Measurements from ENCODE around the gene LRRC61. TPM values are rescaled to one million over a fixed set of nuclear protein-coding genes. Genes with fewer than 3 reads are reported as not detected.

LRRC61 gene, protein sequence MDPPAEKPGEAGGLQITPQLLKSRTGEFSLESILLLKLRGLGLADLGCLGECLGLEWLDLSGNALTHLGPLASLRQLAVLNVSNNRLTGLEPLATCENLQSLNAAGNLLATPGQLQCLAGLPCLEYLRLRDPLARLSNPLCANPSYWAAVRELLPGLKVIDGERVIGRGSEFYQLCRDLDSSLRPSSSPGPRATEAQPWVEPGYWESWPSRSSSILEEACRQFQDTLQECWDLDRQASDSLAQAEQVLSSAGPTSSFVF
- 0.03 to 0.34 TPM (median 0.09 TPM) in 4 of 5 replicates, not detected in the other for total RNA-seq (2022; extraction: Qiagen RNA extraction; ENCODE audit: low read depth)

DNA sequence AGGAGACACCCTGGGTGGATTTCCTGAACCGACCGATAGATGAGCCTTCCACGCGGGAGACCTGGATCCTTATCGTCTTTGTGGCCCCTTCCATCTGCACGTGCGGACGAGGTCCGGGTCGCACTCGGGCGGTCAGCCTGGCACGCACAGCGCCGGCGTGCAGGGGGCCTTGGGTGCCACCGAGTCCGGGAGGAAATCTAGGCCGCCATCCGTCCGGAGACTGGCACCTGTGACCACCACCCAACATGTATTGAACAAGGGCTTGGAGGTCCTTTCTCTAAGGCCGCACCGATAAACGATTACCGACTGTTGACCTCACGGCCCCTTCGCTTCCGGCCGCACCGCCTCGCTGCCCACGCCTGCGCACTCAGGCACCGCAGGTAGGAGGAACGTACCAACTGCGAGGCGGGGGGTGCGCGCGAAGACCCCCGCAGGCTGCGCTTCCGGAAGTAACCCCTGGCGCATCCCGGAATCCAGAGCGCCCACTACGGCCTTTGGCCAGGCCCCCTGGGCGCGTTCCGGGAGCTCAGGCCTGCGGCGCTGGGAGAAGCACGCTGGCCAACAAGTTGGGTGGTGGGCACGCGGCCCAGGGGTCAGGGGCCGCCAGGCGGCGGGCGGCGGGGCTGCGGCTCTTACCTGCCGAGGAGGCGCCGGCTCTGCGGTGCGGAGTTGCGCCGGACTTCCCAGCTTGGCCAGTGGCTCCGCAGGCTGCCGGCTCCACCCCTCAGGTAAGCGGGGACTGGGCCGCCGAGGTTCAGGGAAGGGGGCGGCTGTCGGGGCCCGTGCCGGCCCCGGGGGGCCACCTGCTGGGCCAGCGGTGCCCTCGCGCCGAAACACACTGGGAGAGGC is at the start of gene LRRC61, which contains the start of gene ACTR3C:
Gene LRRC61, plus strand, starts transcription at position 523 of the 849 bp plus-strand sequence. CDS start 13,507 bp downstream, outside the sequence.
Gene ACTR3C, minus strand, starts transcription at position 713 of the 849 bp plus-strand sequence. CDS start 28,249 bp downstream, outside the sequence.

DNA sequence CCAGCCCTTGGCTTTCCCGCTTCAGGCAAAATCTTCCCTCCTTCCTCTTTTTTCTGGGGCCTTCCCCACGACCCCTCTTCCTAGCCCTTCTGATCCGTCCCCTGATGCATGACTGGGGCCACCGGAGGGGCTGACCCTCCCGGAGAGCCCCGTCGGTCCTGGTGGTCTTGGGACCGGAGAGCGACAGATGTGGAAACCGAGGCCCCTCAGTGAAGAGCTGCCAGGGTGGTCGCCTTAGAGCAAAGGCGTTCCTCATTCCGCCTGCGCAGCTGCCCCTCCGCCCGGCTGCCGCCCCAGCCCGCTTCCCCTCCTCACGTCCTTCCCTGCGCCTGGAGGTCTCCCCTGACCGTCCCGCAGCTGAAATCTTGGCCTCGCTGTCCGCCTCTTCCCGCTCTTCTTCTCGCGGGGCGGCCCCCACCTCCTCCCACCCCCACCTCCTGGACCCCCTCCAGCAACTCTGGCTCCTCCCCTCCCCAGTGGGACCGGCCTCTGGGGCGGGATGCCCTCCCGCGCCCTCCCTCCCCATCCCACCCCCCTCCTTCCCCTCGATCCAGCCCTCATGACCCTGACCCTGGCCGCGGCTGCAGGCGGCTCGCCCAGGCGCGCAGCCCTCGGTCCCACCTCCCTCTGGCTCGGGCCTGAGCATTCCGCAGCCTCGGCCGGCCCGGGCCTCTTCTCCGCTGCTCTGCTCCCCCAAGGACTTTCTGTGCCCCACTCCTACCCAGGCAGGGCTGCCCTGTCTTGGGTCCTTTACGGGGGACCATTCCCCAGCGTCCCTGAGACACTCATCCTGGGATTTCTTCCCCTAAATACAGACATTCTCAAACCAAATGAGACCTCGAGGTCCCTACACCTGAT is 18.3 kb downstream of the LRRC61 start, which contains the start of gene RARRES2:
Gene RARRES2, minus strand, starts transcription at position 367 of the 858 bp plus-strand sequence. CDS start 1,020 bp downstream, outside the sequence.

DNA sequence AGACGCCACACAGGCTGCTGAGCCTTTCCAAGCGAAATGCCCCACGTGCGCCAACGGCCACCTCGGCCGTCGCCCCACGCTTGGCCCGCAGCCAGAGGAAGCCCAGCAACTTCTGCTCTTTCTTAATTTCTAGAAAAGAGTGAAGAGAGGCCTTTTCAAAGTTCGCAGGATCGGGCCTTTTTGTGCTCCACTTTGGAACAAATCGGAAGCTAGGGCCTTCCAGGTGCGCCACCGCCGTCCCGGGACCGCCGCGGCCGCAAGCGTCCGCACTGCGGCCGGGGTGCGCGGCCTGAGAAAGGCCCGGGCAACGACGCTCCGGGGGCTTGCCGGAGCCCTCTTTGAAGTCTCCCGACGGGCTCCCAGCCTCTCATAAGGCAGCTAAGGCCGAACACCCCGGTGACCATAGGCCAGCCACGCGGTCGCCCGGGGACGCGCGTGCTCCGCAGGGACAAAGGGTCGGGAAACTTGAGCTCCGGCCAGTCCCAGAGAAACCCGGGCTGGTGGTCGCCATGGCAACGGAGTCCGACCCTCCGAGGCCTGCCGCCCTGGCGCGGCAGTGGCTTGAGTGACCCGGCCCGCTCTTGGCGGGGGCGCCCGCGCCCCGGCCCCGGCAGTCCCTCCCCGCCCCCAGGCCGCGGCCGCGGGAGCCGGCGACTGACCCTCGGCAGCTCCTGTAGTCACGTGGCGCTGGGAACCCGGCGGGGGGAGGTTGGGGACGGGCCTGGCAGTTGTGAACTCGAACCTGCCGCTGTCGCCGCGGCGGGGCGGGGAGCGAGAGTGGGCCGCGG is 45.1 kb downstream of the LRRC61 start, which contains the start of gene REPIN1:
Gene REPIN1, plus strand, starts transcription at position 727 of the 788 bp plus-strand sequence. CDS start 890 bp downstream, outside the sequence.

DNA sequence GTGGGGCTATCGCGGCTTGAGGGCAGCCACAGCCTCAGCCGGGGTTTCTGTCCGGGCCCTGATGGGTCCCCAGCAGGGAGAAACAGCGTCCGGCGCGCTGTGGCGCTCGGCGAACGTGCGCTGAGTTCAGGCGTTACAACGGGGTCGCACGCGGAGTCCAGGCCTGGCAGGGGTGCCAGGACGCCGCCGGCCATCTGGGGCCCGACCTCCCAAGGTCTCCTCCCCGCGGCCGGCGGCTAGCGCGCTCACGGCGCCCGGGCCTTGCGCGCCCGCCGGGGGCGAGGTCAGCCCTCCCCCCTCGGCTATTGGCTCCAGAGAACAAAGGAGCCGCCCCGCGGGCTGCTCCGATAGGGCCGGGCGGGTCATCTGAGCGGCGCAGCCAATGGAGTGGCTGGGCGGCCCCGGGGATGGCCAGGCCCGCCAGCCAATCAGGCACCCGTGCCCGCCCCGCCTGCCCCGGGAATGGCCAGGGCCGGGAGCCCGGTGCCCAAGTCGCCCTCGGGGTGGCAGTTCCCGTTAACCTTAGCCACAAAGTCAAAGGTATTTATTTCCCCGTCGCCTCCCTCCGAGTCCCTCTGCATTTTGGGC is 55.8 kb downstream of the LRRC61 start, which contains the start of gene ZNF775:
Gene ZNF775, plus strand, starts transcription at position 478 of the 588 bp plus-strand sequence. CDS start 9,141 bp downstream, outside the sequence.

Other genes with a start within 250 kb of the LRRC61 start
- 0.14 TPM in 1 of 5 replicates, not detected in the others for gene ACTR3C, start 190 bp downstream of the LRRC61 start, total RNA-seq (2022; extraction: Qiagen RNA extraction; ENCODE audit: low read depth)
- gene RARRES2, start 18.3 kb downstream of the LRRC61 start, total RNA-seq (2022; extraction: Qiagen RNA extraction; ENCODE audit: low read depth): not detected in 5 replicates
- 66.5 to 90.9 TPM (median 88.2 TPM) in 5 replicates for gene REPIN1, start 45.5 kb downstream of the LRRC61 start, total RNA-seq (2022; extraction: Qiagen RNA extraction; ENCODE audit: low read depth)
- 4.3 to 7.4 TPM (median 6.8 TPM) in 5 replicates for gene ZNF775, start 56.0 kb downstream of the LRRC61 start, total RNA-seq (2022; extraction: Qiagen RNA extraction; ENCODE audit: low read depth)
- not detected in 5 replicates for gene GIMAP8, start 127.3 kb downstream of the LRRC61 start, total RNA-seq (2022; extraction: Qiagen RNA extraction; ENCODE audit: low read depth)
- gene GIMAP7, start 191.5 kb downstream of the LRRC61 start, total RNA-seq (2022; extraction: Qiagen RNA extraction; ENCODE audit: low read depth): not detected in 5 replicates
- not detected in 5 replicates for gene GIMAP4, start 244.0 kb downstream of the LRRC61 start, total RNA-seq (2022; extraction: Qiagen RNA extraction; ENCODE audit: low read depth)

Data from A549 treated with CpdA at 1 μM for 4 hours (cell line).